ENCODE measurements around the gene TPSD1.
"Not testable (repeated sequence)": the region's sequence is repeated elsewhere in the genome, so short reads cannot be mapped to it uniquely, and the experiment has no call there.

Gene TPSD1

DNA sequence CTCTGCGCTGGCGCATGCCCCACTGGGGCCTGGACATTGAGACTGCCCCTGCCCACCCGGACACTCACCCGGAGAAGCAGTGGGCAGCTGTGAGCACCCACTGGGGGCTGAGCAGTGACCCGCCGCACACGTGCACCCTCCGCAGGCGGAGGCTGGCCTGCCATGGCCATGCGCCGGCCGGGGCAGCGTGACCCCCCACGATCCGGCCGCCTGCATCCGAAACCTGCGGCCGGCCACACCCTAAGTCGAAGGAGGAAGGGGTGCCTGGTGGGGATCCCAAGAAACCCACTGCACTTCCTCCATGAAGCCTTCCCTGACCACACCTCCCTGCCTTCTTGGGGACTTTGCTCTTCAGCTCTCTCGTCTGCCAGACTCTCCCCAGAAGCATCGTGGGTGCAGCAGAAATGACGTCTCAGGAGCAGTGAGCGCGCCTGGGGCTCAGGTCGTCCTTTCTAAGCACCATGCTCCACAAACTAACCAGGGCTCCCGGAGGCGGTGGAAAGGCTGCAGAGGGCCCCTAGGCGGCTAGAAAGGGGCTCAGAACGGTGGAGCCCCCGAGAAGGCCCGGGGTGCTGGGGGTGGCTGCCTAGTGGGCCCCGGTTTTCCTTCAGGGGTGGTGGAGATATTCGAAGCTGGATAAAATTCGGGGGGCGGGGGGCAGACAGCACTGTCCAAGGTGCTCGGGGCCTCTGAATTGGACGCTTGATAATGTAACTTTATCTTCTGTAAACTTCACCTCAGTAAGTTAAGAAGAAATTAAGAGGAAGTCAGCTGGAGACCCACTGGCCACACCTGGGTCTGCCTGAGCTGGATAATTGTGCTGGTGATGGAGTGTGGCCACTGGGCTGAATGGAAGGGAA is 32.3 kb upstream of the TPSD1 start:
- Histone ChIP-seq H3K27ac (no peak overlapping the region), H3K9ac (ENCODE audit: insufficient read length) (no peak overlapping the region), H3K9me3 (ENCODE audit: low read depth, low read length) (no peaks in the 10 kb centered on the region), H3K36me3 (ENCODE audit: insufficient read depth, low read length) (no peaks in the 10 kb centered on the region; the same call in 1 of the 2 replicates), H3K4me3 (no peak overlapping the region)
- DNase-seq (ENCODE audit: low read depth, low spot score), result no peak
- TF ChIP-seq POLR2AphosphoS5 (IDR thresholded peaks at IDR 0.05; ENCODE audit: borderline replicate concordance, low read depth, low read length), result no peak
- no peak for TF ChIP-seq EZH2 (IDR thresholded peaks at IDR 0.05)
- no peak for TF ChIP-seq FOXP2 (optimal IDR thresholded peaks at IDR 0.05; ENCODE audit: control extremely low read depth, extremely low read length, insufficient read depth)

DNA sequence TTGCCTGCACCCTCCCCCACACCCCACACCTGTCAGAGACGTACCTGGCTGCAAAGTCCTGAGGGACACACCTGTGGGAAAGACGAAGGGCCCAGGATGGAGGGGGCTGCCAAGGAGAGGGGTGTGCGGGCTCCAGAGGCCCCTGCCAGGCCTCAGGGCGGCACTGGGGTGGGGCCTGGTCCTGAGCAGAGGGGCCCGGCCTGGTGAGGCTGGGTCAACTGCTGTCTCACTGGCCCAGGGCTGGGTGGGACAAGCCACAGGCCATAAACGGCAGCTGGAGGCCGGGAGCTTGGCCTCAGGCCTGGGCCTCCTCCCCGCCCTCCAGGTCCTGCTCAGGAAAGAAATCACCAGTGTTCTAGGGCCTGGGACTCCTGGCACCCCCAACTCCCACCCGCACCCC is 31.3 kb upstream of the TPSD1 start:
- H3K27ac ChIP-seq, result no peak overlapping the region
- TF ChIP-seq EZH2 (IDR thresholded peaks at IDR 0.05) (no peak), POLR2AphosphoS5 (IDR thresholded peaks at IDR 0.05; ENCODE audit: borderline replicate concordance, low read depth, low read length) (no peak), FOXP2 (optimal IDR thresholded peaks at IDR 0.05; ENCODE audit: control extremely low read depth, extremely low read length, insufficient read depth) (no peak)
- no peak for DNase-seq (ENCODE audit: low read depth, low spot score)
- H3K9ac ChIP-seq (ENCODE audit: insufficient read length), result no peak overlapping the region
- no peaks in the 10 kb centered on the region; the same call in 1 of the 2 replicates for H3K36me3 ChIP-seq (ENCODE audit: insufficient read depth, low read length)
- H3K4me3 ChIP-seq, result no peak overlapping the region
- H3K9me3 ChIP-seq (ENCODE audit: low read depth, low read length), result no peaks in the 10 kb centered on the region

GRCh38 chr16:1225051-1225451 is 30.8 kb upstream of the TPSD1 start, which contains the start of gene TPSG1:
TPSG1 (minus strand) TSS chr16:1225268; CDS start chr16:1225252, 16 bp downstream.
- H3K27ac ChIP-seq, result no peak within 1 kb of the TSS
- DNase-seq (ENCODE audit: low read depth, low spot score), result no peak
- no peak for TF ChIP-seq EZH2 (IDR thresholded peaks at IDR 0.05)
- TF ChIP-seq POLR2AphosphoS5 (IDR thresholded peaks at IDR 0.05; ENCODE audit: borderline replicate concordance, low read depth, low read length), result peak; percentile 8; the same call in 1 of the 2 replicates
- no peak within 1 kb of the TSS for H3K4me3 ChIP-seq
- H3K9me3 ChIP-seq (ENCODE audit: low read depth, low read length), result no peaks in the 10 kb centered on the region
- no peak within 1 kb of the TSS for H3K9ac ChIP-seq (ENCODE audit: insufficient read length)
- H3K36me3 ChIP-seq (ENCODE audit: insufficient read depth, low read length), result no peaks in the 10 kb centered on the region; the same call in 1 of the 2 replicates

DNA sequence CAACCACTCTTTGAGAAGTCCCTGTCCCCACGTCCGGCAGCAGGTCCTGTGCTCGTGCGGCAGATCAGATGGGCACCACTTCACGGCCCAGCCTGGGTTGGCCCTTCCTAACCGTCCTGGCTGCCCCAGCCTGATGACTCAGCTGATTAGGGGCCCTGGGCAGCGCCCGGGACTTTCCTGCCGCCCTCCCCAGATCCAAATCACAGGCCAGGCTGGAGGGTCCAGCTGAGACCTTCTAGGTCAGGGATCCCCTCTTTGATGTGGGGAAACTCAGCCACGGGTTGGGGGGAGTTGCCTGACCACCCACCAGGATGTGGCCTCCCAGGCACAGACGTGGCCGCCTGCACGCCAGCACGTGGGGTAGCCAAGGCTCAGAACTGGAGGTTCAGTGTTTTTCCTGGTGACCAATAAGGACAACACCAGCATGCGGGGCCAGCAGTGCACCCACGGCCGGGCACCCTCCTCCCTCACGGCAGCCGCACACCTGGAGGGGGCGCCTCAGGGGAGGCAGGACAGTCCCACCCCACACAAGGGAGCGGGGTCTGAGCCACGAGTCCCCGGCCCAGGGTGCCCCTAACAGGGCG is 30.0 kb upstream of the TPSD1 start:
- not testable (repeated sequence) for H3K9me3 ChIP-seq (ENCODE audit: low read depth, low read length); H3K4me3 ChIP-seq; H3K9ac ChIP-seq (ENCODE audit: insufficient read length); H3K27ac ChIP-seq; DNase-seq (ENCODE audit: low read depth, low spot score); H3K36me3 ChIP-seq (ENCODE audit: insufficient read depth, low read length)

GRCh38 chr16:1226692-1227091 is 29.2 kb upstream of the TPSD1 start:
- not testable (repeated sequence) for H3K36me3 ChIP-seq (ENCODE audit: insufficient read depth, low read length); H3K9ac ChIP-seq (ENCODE audit: insufficient read length); H3K4me3 ChIP-seq; H3K9me3 ChIP-seq (ENCODE audit: low read depth, low read length); DNase-seq (ENCODE audit: low read depth, low spot score); H3K27ac ChIP-seq

- H3K9ac ChIP-seq (ENCODE audit: insufficient read length); H3K36me3 ChIP-seq (ENCODE audit: insufficient read depth, low read length); H3K27ac ChIP-seq; H3K4me3 ChIP-seq; DNase-seq (ENCODE audit: low read depth, low spot score); H3K9me3 ChIP-seq (ENCODE audit: low read depth, low read length): not testable (repeated sequence)
These were observed 27.6 kb upstream of the TPSD1 start for GRCh38 chr16:1228227-1228626.

DNA sequence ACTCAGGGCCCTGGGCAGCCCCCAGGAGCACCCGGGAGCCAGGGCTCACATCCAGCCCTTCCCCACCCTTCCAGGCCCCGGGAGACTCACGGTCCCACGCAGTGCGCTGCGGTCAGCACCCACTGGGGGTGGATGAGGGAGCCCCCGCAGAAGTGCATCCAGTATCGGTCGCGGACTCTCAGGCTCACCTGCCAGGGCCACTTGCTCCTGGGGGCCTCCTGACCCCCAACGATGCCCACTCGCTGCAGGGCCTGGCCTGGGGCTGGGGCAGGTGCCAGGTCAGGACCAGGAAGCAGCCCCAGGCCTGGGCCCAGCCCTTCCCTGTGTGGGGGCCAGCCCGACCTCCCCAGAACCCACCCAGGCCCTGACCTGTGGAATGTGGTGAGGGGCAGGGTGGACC is 26.4 kb upstream of the TPSD1 start:
- H3K9me3 ChIP-seq (ENCODE audit: low read depth, low read length); H3K4me3 ChIP-seq; H3K36me3 ChIP-seq (ENCODE audit: insufficient read depth, low read length); DNase-seq (ENCODE audit: low read depth, low spot score); H3K9ac ChIP-seq (ENCODE audit: insufficient read length); H3K27ac ChIP-seq: not testable (repeated sequence)

GRCh38 chr16:1230084-1230470 is 25.8 kb upstream of the TPSD1 start, which contains the start of gene TPSB2:
TPSB2 (minus strand) TSS chr16:1230184; CDS start chr16:1229951, 233 bp downstream.
- not testable (repeated sequence) for H3K4me3 ChIP-seq; H3K27ac ChIP-seq; DNase-seq (ENCODE audit: low read depth, low spot score); H3K9ac ChIP-seq (ENCODE audit: insufficient read length); H3K9me3 ChIP-seq (ENCODE audit: low read depth, low read length); H3K36me3 ChIP-seq (ENCODE audit: insufficient read depth, low read length)

DNA sequence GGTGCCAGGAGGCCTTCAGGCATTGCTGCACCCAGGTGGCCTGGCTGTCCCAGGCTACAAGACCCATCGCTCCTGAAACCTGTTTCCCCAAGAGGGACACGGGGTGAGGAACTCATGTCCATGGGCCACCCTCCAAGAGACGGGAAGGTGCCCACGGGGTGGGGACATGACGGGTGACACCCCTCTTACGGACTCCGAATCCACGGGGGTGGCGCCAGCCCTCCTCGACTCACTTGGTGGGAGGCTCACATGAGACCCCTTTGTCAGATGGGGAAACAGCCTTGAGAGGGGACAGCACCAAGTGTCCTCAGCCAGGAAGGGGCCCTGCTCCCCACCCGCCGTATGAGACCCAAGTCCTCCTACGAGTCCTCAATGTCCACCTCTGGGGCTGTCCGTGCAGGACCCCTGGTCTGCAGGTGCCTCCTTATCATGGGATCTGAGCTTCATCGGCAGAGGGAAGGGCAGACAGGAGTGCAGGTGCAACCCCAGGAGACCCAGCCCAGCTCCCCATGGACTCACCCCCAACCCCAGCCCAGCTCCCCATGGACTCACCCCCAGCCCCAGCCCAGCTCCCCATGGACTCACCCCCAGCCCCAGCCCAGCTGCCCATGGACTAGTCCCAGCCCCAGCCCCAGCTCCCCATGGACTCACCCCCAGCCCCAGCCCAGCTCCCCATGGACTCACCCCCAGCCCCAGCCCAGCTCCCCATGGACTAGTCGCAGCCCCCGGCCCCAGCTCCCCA is 25.2 kb upstream of the TPSD1 start:
- H3K27ac ChIP-seq; DNase-seq (ENCODE audit: low read depth, low spot score); H3K36me3 ChIP-seq (ENCODE audit: insufficient read depth, low read length); H3K9me3 ChIP-seq (ENCODE audit: low read depth, low read length); H3K9ac ChIP-seq (ENCODE audit: insufficient read length); H3K4me3 ChIP-seq: not testable (repeated sequence)

GRCh38 chr16:1231301-1231700 is 24.6 kb upstream of the TPSD1 start:
- not testable (repeated sequence) for H3K9me3 ChIP-seq (ENCODE audit: low read depth, low read length); H3K27ac ChIP-seq; DNase-seq (ENCODE audit: low read depth, low spot score); H3K36me3 ChIP-seq (ENCODE audit: insufficient read depth, low read length); H3K4me3 ChIP-seq; H3K9ac ChIP-seq (ENCODE audit: insufficient read length)

DNA sequence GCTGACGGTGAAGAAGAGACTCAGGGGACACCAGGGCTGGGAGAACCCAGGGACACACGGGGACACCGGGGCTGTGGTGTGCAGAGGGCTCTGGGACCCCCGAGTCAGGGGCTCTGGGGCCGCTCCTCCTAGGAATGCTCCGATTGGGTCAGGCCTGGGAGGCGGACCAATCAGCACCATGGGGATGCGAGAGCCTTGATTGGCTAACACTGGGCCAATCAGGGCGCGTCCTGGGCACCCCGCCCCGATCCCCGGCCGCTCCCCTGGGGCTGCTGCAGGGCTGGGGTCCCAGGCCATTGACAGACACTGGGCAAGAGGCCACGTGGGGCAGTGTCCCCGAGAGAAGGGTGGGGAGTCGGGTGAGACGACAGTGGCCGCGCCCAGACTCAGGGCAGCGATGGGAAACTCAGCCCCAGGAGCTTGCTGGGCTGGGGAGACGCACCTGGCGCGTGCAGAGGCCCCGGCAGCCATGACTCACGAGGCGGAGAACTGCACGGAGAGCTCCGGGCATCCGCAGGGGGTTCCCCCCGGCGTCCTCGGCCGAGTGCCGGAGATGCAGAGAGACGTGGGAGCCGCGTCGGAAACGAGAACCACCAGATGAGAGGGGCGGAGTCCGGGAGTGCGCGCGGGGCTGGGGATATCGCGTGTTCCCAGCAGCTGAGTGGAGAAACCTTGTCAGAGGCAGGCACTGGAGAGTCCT is 23.7 kb upstream of the TPSD1 start:
- DNase-seq (ENCODE audit: low read depth, low spot score); H3K4me3 ChIP-seq; H3K36me3 ChIP-seq (ENCODE audit: insufficient read depth, low read length); H3K9ac ChIP-seq (ENCODE audit: insufficient read length); H3K27ac ChIP-seq; H3K9me3 ChIP-seq (ENCODE audit: low read depth, low read length): not testable (repeated sequence)

DNA sequence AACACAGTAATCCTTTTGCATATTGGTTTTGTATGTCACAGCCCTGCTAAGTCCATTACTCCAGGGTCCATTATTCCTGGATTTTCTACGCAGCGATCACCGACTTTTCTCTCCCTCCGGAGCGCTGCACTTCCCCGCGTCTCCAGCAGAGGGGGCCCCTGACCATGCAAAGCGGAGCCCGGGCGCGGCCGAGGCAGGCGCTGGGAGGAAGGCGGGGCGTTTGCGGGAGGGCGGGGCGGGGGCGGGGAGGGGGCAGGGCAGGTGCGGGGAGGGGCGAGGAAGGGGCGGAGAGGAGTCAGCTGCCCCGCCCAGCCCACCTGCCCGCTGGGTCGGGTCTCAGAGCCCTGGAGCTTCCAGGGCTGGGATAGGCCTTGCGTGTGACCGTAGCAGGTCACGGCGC is 19.2 kb upstream of the TPSD1 start:
- not testable (repeated sequence) for H3K4me3 ChIP-seq; DNase-seq (ENCODE audit: low read depth, low spot score); H3K9ac ChIP-seq (ENCODE audit: insufficient read length); H3K9me3 ChIP-seq (ENCODE audit: low read depth, low read length); H3K36me3 ChIP-seq (ENCODE audit: insufficient read depth, low read length); H3K27ac ChIP-seq

Measured in SK-N-MC (cell line).